OCI-LY1 (cell line): Measurements from ENCODE around the gene KLF7.

Experiments used
- H2AFZ ChIP-seq: fragments of 200-600 bp; sonication (generic), shearing (Covaris generic); 2 replicates; pipeline ENCODE4 v1.6.0; 2014; ENCODE audit warnings: antibody characterized with exemption, mild to moderate bottlenecking, low read length
- H3F3A ChIP-seq: fragments of 200-600 bp; sonication (generic), shearing (Covaris generic); 2 replicates; pipeline ENCODE4 v1.6.0; 2014; ENCODE audit warnings: mild to moderate bottlenecking, antibody characterized with exemption, low read length, moderate library complexity; ENCODE audit not compliant: insufficient read depth
- H3K27ac ChIP-seq: fragments of 200-600 bp; sonication (generic); 2 replicates; pipeline ENCODE4 v1.5.1; 2014; ENCODE audit warnings: low read length, mixed run types, mild to moderate bottlenecking, low read depth; ENCODE audit not compliant: poor library complexity, severe bottlenecking
- H3K27me3 ChIP-seq: fragments of 200-600 bp; sonication (generic); 2 replicates; pipeline ENCODE4 v1.6.0; 2014; ENCODE audit warnings: antibody characterized with exemption, mild to moderate bottlenecking, low read length, moderate library complexity; ENCODE audit not compliant: insufficient read depth
- H3K36me3 ChIP-seq: fragments of 200-600 bp; sonication (generic); 2 replicates; pipeline ENCODE4 v1.6.1; 2014; ENCODE audit warnings: mild to moderate bottlenecking, antibody characterized with exemption, low read length, moderate library complexity, mixed read lengths; ENCODE audit not compliant: insufficient read depth
- H3K4me1 ChIP-seq: fragments of 200-600 bp; sonication (generic); 2 replicates; pipeline ENCODE4 v1.5.1; 2014; ENCODE audit warnings: mild to moderate bottlenecking, low read length, moderate library complexity; ENCODE audit not compliant: insufficient read depth, severe bottlenecking
- H3K4me2 ChIP-seq: fragments of 200-600 bp; sonication (generic), shearing (Covaris generic); 2 replicates; pipeline ENCODE4 v1.6.1; 2014; ENCODE audit warnings: low read length
- H3K4me3 ChIP-seq: fragments of 200-600 bp; sonication (generic); 2 replicates; pipeline ENCODE4 v1.5.1; 2014; ENCODE audit warnings: low read length, low read depth, mild to moderate bottlenecking, mixed read lengths; ENCODE audit not compliant: poor library complexity, severe bottlenecking
- H3K79me2 ChIP-seq: fragments of 200-600 bp; shearing (Covaris generic); 2 replicates; pipeline ENCODE4 v1.6.1; 2016; ENCODE audit warnings: mixed run types, low read length, mixed read lengths; ENCODE audit not compliant: insufficient read depth
- H3K9ac ChIP-seq: fragments of 200-600 bp; sonication (generic), shearing (Covaris generic); 2 replicates; pipeline ENCODE4 v1.6.1; 2014; ENCODE audit warnings: mild to moderate bottlenecking, low read length, mixed read lengths
- H3K9me2 ChIP-seq: fragments of 200-600 bp; sonication (generic), shearing (Covaris generic); 2 replicates; pipeline ENCODE4 v1.6.1; 2014; ENCODE audit warnings: low read depth, mild to moderate bottlenecking, low read length, mixed read lengths
- H3K9me3 ChIP-seq: fragments of 200-600 bp; shearing (Covaris generic); 2 replicates; pipeline ENCODE4 v1.6.1; 2014; ENCODE audit warnings: low read length, mixed read lengths
- H4K20me1 ChIP-seq: fragments of 200-600 bp; sonication (generic), shearing (Covaris generic); 2 replicates; pipeline ENCODE4 v1.6.0; 2016; ENCODE audit warnings: mild to moderate bottlenecking, low read length; ENCODE audit not compliant: insufficient read depth
- CTCF ChIP-seq: fragments of 200-600 bp; sonication (generic), shearing (Covaris generic); IDR thresholded peaks from 2 replicates; pipeline ENCODE4 v1.5.1; 2017; ENCODE audit warnings: mild to moderate bottlenecking, antibody characterized with exemption, low read length, moderate library complexity, mixed read lengths
- EZH2 ChIP-seq: fragments of 200-600 bp; sonication (generic), shearing (Covaris generic); IDR thresholded peaks from 2 replicates; pipeline ENCODE4 v1.8.0; 2017; ENCODE audit warnings: borderline replicate concordance, mixed run types, mild to moderate bottlenecking, antibody characterized with exemption, low read length, moderate library complexity, mixed read lengths

The KLF7 gene

GRCh38 chr2:207061181-207061580 lies 104.6 kb downstream of the KLF7 start:
- no peak overlapping the region for H3K9ac ChIP-seq
- no peaks in the 10 kb centered on the region for H3K36me3 ChIP-seq
- no peaks in the 10 kb centered on the region for H4K20me1 ChIP-seq
- no peaks in the 10 kb centered on the region for H3K4me1 ChIP-seq
- TF ChIP-seq CTCF (no peak), EZH2 (no peak)
- no peaks in the 10 kb centered on the region for H3K9me3 ChIP-seq
- no peak overlapping the region for H3K27ac ChIP-seq
- H3K4me2 ChIP-seq: no peak overlapping the region
- no peaks in the 10 kb centered on the region for H3K9me2 ChIP-seq
- no peaks in the 10 kb centered on the region for H3K27me3 ChIP-seq
- no peak overlapping the region for H3K4me3 ChIP-seq
- no peak overlapping the region for H2AFZ ChIP-seq
- H3F3A ChIP-seq: no peaks in the 10 kb centered on the region
- no peaks in the 10 kb centered on the region for H3K79me2 ChIP-seq

- no peaks in the 10 kb centered on the region for H3K36me3 ChIP-seq
- no peaks in the 10 kb centered on the region for H3K9me2 ChIP-seq
- no peak overlapping the region for H2AFZ ChIP-seq
- no peak overlapping the region for H3K27ac ChIP-seq
- no peaks in the 10 kb centered on the region for H3K27me3 ChIP-seq
- no peaks in the 10 kb centered on the region for H3K4me1 ChIP-seq
- H4K20me1 ChIP-seq: no peaks in the 10 kb centered on the region
- H3K79me2 ChIP-seq: no peaks in the 10 kb centered on the region
- H3F3A ChIP-seq: no peaks in the 10 kb centered on the region
- H3K4me2 ChIP-seq: no peak overlapping the region
- H3K9me3 ChIP-seq: no peaks in the 10 kb centered on the region
- H3K9ac ChIP-seq: no peak overlapping the region
- no peak for TF ChIP-seq EZH2
- no peak for TF ChIP-seq CTCF
- H3K4me3 ChIP-seq: no peak overlapping the region
Observed at GRCh38 chr2:207055257-207055656, 110.5 kb downstream of the KLF7 start.

GRCh38 chr2:207054521-207054920 lies 111.2 kb downstream of the KLF7 start:
- Histone ChIP-seq H3K79me2 (no peaks in the 10 kb centered on the region), H3K36me3 (no peaks in the 10 kb centered on the region), H3K9me2 (no peaks in the 10 kb centered on the region), H3K4me2 (no peak overlapping the region), H3K27ac (no peak overlapping the region), H2AFZ (no peak overlapping the region), H3K9me3 (no peaks in the 10 kb centered on the region), H3F3A (no peaks in the 10 kb centered on the region), H3K9ac (no peak overlapping the region), H3K27me3 (no peaks in the 10 kb centered on the region), H3K4me1 (no peaks in the 10 kb centered on the region), H3K4me3 (no peak overlapping the region), H4K20me1 (no peaks in the 10 kb centered on the region)
- TF ChIP-seq EZH2 (no peak), CTCF (no peak)
